ENCODE data around the gene MRPL41.
"Not testable (repeated sequence)": the region's sequence is repeated elsewhere in the genome, so short reads cannot be mapped to it uniquely, and the experiment has no call there.

The MRPL41 gene

DNA sequence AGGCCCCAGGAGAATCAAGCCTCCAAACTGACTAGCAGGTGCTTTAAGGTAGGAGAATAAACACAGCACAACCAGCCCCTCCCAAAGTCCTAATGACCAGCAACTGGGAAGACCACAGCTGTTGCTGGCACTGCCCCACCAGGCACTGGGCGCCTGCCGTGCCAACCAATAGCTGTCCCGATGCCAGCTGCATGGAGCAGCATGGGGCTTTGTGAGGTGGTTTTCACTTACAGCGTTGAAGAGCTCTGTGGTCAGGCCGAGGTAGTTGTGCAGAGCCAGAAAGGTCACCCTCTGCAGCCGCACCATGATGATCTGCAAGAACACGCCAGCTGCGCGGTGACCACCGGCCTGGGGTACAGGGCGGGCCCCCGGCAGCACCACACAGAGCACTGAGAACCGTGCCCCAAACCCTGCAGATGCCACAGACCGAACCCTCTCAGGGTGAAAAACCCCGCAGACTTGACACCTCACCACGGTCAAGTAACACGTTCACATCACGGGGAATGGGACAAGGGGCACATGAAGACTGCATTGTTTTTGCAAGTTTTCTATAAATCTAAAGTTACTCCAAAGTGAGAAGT lies 30.2 kb upstream of the MRPL41 start:
- no peak for DNase-seq (ENCODE audit: low spot score)

DNA sequence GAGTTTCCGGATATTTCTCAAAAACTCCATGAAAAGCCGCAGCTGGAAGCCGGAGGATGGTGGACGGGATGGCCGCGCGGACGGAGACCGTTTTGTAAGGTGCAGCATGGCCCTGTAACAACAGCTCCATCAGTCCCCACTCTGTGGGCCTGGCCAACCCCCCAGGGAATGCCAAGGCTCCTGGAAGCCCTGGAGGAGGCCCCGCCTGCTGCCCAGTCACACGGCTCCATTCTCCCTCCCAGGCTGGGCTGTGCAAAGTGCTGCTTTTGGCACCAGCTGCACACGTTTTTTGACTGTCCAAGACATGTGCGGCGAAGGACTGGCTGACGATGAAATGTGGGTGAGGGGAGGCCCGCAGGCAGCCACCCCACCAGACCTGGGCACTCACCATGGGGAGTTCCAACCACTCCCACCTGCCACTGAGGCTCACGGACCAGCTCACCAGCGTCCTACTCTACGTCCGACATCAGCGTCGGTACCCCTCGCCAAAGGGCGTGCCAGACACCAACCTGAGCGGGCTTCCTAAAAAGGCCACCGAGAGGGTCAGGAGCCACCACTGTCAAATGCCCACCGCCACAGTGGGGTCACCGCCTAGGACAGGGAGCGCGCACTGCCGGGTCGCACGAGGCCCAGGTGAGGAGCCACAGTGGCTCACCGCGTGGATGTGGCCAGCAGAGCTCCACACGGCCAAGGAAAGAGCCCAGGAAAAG lies 28.8 kb upstream of the MRPL41 start:
- DNase-seq (ENCODE audit: low spot score): no peak

DNA sequence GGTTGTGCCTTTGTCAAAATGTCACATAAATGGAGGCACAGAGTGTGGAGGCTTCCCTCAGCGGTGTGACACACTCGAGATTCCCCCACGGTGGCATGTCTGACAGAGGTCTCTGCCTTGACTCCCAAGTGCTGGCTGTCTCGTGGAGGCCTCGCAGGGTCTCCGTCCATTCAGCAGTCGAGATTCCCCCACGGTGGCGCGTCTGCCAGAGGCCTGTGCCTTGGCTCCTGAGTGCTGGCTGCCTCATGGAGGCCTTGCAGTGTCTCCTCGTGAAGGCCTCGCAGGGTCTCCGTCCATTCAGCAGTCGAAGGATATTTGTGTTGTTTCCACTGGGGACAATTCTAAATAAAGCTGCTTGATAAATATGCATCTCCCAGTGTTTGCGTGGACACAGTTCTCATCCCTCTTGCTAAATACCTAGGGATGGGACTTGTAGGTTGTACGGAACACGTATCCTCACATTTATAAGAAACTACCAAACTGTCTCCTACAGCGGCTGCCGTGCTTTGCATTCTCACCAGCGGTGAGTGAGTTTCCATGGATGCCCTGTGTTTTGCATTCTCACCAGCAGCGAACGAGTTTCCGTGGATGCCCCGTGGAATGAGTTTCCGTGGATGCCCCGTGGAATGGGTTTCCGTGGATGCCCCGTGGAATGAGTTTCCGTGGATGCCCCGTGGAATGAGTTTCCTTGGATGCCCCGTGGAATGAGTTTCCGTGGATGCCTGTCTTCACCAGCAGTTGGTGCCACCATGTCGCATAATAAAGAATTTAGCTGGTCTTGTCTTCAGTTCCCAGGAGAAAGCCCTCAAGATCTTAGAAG lies 27.3 kb upstream of the MRPL41 start:
- DNase-seq (ENCODE audit: low spot score): no peak

DNA sequence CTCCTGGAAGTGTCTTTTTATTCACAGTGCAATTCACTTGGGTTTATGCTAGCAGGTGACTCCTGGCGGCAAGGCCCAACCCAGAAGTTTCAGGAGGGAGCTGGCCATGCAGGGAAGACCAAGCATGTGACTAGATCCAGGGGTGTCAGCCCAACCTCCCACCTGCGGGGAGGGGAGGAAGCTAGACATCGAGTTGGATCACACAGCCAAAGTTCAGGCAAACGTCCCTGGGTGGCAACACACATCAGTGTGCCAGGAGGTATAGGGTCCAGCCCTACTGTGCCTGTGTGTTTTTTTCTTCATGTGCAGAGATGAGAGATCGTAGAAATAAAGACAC lies 26.7 kb upstream of the MRPL41 start:
- no peak for DNase-seq (ENCODE audit: low spot score)

DNA sequence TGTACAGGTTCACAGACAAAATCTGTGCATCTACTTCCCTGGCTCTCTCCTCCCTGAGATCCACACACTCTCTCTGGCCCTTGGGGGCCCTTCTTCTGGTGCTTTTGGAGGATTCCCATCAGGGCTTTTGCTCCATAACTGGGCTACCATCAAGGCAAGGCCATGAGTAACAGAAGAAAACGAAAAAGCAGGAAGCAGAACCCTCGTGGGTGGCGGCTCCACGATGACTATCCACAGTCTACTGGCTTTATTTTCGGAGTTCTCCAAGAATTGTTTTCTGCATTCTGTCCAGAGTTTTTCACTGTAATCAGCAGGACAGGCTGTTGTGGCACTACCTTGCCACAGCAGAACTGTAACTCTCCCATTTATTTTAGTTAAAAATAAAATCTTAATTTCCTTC lies 21.3 kb upstream of the MRPL41 start:
- DNase-seq (ENCODE audit: low spot score): no peak

DNA sequence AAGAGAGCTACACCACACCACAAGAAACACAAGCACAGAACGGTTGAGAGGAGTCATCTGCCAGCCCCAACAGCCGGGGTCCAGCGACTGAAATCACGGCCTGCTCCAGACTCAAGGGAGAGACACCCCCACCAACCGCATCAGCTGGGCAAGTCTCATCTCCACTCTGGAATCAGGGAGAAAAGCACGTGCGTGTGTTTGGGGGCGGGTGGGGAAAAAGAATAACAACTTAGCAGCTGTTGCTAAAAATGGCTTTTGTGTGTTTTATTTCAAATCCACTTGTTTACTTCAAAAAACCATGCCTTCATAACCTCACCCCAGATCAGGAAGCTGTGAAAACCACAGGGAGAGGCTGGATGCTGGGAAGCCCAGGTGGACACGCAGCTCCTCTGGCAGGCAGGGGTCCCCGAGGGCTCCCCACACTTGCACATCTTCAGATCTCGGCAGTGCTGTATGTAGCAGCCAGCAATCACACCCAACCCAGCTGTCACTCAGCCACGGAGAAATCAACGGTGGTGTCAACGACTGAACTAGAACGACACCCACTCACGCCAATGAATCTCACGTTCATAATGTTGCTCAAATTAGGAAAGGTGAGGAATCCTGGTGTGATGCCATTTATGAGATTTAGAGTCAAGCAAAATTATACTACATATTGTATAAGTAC lies 20.4 kb upstream of the MRPL41 start:
- no peak for DNase-seq (ENCODE audit: low spot score)

DNA sequence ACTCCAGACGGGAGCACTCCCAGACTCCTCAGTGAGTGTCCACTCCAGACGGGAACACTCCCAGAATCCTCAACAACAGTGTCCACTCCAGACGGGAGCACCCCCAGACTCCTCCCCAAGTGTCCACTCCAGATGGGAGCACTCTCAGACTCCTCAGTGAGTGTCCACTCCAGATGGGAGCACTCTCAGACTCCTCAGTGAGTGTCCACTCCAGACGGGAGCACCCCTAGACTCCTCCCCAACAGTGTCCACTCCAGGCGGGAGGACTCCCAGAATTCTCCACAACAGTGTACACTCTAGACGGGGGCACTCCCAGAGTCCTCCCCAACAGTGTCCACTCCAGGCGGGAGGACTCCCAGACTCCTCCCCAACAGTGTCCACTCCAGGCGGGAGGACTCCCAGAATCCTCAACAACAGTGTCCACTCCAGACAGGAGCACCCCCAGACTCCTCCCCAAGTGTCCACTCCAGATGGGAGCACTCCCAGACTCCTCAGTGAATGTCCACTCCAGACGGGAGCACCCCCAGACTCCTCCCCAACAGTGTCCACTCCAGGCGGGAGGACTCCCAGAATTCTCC lies 18.7 kb upstream of the MRPL41 start:
- DNase-seq (ENCODE audit: low spot score): not testable (repeated sequence)

DNA sequence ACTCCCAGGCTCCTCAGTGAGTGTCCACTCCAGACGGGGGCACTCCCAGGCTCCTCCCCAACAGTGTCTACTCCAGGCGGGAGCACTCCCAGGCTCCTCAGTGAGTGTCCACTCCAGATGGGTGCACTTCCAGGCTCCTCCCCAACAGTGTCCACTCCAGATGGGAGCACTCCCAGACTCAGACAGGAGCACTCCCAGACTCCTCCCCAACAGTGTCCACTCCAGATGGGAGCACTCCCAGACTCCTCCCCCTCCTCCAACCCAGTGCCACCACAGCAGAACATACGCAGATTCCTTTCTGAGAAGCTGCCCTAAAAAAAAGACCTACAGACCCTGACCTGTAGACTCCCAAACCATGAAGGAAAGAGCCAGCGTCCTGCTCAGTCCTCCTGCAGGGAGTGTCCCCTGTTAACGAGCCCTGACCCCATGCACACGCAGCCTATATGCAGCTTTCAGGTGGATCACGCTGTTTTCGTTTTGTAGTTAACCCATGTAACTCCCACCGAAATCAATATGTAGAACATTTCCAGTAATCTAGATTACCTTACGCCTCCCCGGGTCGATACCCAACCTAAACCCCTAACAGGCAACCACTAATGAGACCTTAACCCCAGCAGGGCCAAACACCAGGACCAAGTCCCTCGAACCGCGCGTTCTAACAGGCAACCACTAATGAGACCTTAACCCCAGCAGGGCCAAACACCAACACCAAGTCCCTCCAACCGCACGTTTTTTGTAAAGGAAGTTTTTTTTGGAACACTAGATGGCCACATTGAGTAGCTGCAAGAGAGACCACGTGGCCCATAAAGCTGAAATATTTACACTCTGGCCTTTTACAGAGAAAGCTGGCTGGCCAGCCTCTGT lies 17.2 kb upstream of the MRPL41 start:
- DNase-seq (ENCODE audit: low spot score): peak; percentile 53

DNA sequence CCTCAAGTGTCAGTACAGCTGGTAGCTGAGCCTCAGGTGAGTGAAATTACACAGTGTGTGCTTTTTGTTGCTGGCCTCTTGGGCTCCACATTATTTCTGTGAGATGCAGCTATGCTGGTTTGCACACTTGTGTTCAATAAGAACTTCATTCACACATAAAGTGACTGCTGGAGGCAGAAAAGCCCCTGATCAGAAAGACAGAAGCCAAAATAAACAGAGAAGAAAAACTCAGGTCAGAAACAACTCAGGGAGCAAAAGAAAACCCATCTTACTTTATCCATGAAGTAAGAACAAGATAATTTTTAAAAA lies 16.6 kb upstream of the MRPL41 start:
- no peak for DNase-seq (ENCODE audit: low spot score)

DNA sequence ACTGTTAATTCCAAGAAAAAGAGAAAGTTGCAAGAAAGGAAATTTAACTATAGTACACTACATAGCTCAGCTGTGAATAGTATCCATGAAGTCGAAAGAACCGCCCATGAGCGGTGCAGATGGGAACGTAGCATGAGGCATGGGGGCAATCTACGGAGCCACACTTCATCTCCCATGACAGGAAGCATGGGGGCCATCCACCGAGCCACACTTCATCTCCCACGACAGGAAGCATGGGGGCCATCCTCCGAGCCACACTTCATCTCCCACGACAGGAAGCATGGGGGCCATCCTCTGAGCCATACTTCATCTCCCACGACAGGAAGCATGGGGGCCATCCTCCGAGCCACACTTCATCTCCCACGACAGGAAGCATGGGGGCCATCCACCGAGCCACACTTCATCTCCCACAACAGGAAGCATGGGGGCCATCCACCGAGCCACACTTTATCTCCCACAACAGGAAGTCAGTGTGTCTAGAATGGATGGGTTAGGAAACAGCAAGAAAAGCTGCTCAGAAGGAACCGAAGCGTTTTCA lies 15.0 kb upstream of the MRPL41 start:
- DNase-seq (ENCODE audit: low spot score): peak; percentile 18

DNA sequence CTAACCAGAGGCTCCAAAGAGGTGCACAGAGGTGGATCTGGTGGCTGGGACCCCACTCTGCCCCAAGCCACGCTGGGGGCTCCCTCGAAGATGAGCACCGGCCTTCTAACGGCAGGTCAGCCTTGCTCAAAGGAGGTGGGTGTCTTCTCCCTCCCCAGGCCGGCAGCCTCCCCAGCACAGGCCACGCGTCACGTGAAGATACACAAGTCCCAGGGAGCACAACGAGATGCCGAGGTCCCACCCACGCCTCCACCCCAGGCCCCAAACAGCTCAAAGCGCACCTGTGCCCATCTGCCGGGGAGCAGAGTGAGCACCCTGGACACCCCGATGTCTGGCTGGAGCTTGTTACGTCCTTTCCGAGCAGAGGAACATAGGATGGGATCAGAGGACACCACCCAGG lies 13.6 kb upstream of the MRPL41 start:
- DNase-seq (ENCODE audit: low spot score): no peak

DNA sequence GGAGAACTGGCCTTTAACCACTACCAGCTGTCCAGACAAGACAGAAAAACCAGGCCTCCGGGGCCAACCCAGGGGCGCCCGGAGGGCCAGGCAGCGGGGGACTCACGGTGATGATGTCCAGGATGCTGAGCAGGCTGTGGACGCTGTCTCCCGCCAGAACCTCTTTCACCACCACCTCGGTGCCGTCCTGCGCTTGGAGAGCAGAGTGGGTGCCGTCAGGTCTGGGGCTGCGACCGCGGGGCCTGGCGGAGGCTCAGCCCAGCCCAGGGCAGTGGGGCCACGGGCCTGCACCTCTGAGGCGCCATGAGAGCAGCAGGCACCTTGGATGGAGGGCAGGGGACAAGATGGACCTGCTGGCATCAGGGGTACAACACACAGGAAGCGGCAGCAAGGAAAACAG lies 11.1 kb upstream of the MRPL41 start:
- no peak for DNase-seq (ENCODE audit: low spot score)

DNA sequence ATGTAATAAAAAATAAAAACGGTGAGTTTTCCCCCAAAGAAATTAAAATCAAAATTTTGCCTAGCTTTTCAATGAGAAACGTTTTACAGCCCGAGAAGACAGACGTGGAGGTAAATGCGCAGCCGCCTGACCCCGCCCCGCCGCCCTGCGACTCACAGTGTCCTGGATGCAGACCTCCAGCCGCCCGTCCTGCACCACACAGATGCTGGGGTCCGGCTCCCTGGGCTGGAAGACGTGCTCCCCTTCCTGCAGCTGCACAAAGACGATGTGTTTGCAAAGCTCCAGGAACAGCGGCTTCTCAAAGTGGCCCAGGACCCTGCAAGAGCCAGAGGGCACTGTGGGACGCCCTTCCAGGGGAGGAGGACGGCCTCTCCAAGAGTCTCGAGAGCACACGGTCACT lies 9.2 kb upstream of the MRPL41 start:
- no peak for DNase-seq (ENCODE audit: low spot score)

DNA sequence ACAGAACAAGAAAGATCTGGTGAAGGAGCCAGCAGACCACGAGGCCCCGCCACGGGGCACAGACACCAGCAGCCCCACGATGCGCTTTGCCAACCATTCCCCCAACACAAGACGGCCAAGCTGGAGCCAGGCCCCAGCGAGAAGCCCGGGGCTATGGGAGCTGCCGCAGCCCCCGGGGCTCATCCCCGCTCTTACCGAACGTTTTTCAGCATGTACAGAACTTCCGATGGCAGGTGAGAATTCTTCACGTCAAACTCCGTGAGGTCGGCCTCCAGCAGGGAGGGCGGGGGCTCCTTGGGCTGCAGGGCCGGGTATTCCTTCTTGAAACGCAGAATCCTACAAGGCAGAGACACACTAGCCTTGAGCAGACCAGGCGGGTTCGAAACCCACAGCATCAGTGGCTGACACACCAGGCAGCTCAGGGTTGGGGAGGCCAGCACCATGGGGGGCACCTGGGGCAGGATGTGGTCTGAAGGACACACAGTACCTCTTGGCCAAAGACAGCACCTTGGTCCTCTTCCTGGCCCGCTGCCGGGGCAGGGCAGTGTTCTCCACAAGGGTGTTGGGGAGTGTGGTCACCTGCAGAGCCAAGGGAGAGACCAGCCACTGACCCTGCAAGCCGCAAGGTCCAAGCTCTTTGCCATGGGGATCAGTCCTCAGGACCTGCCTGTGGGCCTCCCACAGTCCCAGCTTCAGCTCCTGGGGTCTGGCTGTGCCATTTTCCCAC lies 8.3 kb upstream of the MRPL41 start:
- DNase-seq (ENCODE audit: low spot score): no peak

DNA sequence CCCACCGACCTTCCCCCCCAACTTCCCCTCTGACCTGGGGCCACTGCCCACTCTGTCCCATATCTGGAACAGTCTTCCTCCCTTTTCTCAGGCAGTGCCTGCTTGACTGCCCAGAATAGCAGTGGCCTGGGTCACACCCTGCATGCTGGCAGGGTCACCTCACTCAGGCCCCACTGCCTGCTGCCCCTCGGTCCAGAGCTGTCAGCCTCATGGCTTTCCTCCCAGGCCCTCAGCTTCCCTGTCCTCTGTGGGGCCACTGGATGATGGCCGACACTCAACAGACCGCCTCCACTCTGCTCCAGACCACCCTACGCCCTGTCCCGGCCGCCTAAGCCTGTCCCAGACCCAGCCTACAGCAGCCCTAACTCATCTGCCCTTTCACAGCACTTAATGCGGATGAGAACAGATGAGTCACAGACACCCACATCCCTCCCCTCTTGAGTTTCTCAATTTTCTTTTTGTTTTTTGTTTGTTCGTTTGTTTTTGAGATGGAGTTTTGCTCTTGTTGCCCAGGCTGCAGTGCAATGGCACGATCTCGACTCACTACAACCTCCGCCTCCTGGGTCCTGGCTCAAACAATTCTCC lies 7.4 kb upstream of the MRPL41 start:
- no peak for DNase-seq (ENCODE audit: low spot score)

DNA sequence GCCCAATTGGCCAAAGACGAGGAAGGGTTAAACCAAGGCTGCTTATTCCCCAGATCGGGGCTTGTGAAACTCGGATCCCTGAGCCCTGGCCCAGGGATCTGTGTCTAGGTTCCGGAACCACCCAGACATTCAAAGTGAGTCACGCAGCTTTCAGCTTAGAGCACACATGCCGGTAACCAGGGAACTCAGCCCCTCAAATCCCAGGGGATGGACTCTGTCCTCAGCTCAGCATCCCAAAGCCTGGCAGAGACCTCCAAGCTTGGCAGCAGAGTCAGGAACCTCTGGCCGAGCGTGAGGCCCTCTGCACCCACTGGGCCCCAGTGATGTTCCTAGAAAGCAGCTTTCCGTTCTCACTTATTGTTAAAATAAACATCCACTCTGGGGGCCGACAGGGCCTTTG lies 6.6 kb upstream of the MRPL41 start:
- no peak for DNase-seq (ENCODE audit: low spot score)

DNA sequence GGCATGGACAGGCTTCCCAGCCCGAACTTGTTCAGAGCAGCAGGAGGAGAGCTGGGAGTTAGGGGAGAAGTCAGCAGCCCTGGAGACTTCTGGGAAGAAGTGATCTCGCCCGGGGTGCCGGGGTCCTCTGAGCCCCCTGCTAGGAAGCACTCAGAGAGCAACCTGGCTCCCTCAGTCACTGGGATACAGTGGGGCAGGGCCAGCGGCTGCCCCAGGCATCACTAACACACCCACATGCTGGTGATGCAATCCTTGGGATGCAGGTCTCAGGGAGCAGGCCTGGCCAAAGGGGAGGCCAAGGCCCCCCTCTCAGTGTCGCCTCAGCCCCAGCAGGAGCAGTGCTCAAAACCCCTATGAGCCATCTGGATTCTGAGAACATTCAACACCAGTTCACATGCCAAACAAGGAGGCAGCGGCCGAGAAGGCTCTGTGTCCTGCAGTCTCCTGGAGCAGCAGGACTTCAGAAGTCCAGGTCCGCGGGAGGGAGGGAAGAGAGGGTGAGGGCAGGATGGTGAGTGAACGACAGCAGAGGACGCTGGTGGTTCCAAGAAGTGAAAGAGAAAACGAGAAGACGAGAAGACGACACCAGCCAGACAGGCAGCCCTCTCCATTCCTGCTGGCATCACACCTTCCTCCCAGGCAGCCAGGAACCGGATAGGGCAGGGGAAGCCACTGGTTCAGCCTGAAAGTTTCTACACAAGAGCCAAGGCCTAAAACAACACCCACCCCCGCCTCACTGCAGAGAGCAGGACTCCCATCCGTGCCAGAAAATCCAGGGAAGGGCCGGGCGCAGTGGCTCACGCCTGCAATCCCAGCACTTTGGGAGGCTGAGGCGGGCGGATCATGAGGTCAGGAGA lies 3.8 kb upstream of the MRPL41 start:
- no peak for DNase-seq (ENCODE audit: low spot score)

DNA sequence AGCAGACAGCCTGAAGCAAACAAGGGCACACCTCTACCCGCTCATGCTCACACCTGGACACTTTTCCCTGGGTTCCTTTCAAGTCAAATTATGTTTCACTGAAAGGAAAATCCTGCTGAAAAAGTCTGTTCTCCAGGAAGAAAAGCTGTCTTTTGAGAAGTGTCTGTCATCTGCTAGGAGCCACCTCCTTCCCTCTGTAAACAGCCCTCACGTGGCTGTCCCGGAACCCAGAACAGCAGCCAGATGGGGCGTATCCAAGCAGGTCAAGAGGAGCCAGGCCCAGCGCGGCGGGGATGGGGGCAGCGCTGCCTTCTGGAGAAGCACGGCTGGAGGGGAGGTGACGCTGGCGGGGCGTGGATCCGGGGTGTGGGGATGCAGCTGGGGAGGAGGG lies 1.5 kb upstream of the MRPL41 start, which contains the start of gene PNPLA7:
TSS of gene PNPLA7 (minus strand) at position 172 of the 391 bp plus-strand sequence. CDS start 205 bp downstream, outside the sequence.
- peak; percentile 38 for DNase-seq (ENCODE audit: low spot score)

DNA sequence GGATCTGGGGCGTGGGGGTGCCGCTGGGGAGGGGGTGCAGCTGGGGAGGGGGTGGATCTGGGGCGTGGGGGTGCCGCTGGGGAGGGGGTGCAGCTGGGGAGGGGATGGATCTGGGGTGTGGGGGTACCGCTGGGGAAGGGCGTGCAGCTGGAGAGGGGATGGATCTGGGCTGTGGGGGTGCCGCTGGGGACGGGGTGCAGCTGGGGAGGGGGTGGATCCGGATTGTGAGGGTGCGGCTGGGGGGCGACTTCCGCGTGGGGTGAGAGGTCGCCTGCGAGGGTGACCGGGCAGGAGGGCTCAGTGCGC lies 768 bp upstream of the MRPL41 start:
- not testable (repeated sequence) for DNase-seq (ENCODE audit: low spot score)

All from activated CD4-positive, alpha-beta T cell treated with anti-CD3 and anti-CD28 coated beads, Interleukin-2, Interleukin-4, amounts not matched to agents 100 ng/mL and 50 ng/mL, durations not matched to agents 16 hours and 8 hours (primary cell).